Mesothelial cell of epicardium (in vitro differentiated cells): ENCODE data around the gene CNST. TPM values are rescaled to one million over a fixed set of nuclear protein-coding genes. Genes with fewer than 3 reads are reported as not detected.

Source experiments
- DNase-seq, 2 experiments: peaks; one replicate each; pipeline ENCODE4 v3.0.0; 2021; ENCODE audit warnings: low spot score in 2 of 2; ENCODE audit not compliant: unreplicated experiment in 2 of 2
- H3K27ac Mint-ChIP-seq: 2 replicates; pipeline ENCODE4 v1.8.0; 2021; ENCODE audit warnings: mixed read lengths
- H3K27me3 Mint-ChIP-seq: 2 replicates; pipeline ENCODE4 v1.8.0; 2021; ENCODE audit warnings: low read depth, mixed read lengths
- H3K36me3 Mint-ChIP-seq: 2 replicates; pipeline ENCODE4 v1.8.0; 2021; ENCODE audit warnings: mixed read lengths
- H3K4me1 Mint-ChIP-seq: 2 replicates; pipeline ENCODE4 v1.8.0; 2021; ENCODE audit warnings: mixed read lengths
- H3K4me3 Mint-ChIP-seq: 2 replicates; pipeline ENCODE4 v1.8.0; 2021; ENCODE audit warnings: mild to moderate bottlenecking, moderate library complexity, mixed read lengths
- H3K9me3 Mint-ChIP-seq: 2 replicates; pipeline ENCODE4 v1.8.0; 2021; ENCODE audit warnings: mixed read lengths
- CTCF ChIP-seq: fragments of 200-600 bp; sonication (generic); IDR thresholded peaks from one replicate; pipeline ENCODE4 v1.5.0; 2021; ENCODE audit warnings: antibody characterized with exemption; ENCODE audit not compliant: unreplicated experiment
- total RNA-seq: library from RNA; stranded (reverse); gene quantifications from 3 replicates; pipeline ENCODE4 v1.2.1, GENCODE V29; 2021

The CNST gene
- total RNA-seq, 1 donor from 2014 or later = 21.0 TPM

- peaks cover 8% of the 10 kb centered on the region for H3K9me3 Mint-ChIP-seq
- H3K4me1 Mint-ChIP-seq = peaks cover 12% of the 10 kb centered on the region
- TF ChIP-seq CTCF = no peak
- no peak overlapping the region for H3K4me3 Mint-ChIP-seq
- no peak overlapping the region for H3K27ac Mint-ChIP-seq
- no peak for DNase-seq
- H3K27me3 Mint-ChIP-seq = no peaks in the 10 kb centered on the region
- H3K36me3 Mint-ChIP-seq = peaks cover 4% of the 10 kb centered on the region
These were observed 112.8 kb downstream of the CNST start for GRCh38 chr1:246678816-246679793.

GRCh38 chr1:246679794-246680177 is 113.5 kb downstream of the CNST start:
- Mint-ChIP-seq H3K9me3 (peaks cover 7% of the 10 kb centered on the region), H3K27me3 (no peaks in the 10 kb centered on the region), H3K4me1 (peaks cover 12% of the 10 kb centered on the region), H3K27ac (peak overlapping the region; percentile 12), H3K4me3 (no peak overlapping the region), H3K36me3 (peaks cover 4% of the 10 kb centered on the region)
- TF ChIP-seq CTCF = no peak
- no peak for DNase-seq

GRCh38 chr1:246680190-246680589 is 113.9 kb downstream of the CNST start:
- peaks cover 12% of the 10 kb centered on the region for H3K4me1 Mint-ChIP-seq
- no peak for DNase-seq
- TF ChIP-seq CTCF = no peak
- H3K4me3 Mint-ChIP-seq = no peak overlapping the region
- H3K27ac Mint-ChIP-seq = no peak overlapping the region
- no peaks in the 10 kb centered on the region for H3K27me3 Mint-ChIP-seq
- peaks cover 3% of the 10 kb centered on the region for H3K9me3 Mint-ChIP-seq
- peaks cover 2% of the 10 kb centered on the region for H3K36me3 Mint-ChIP-seq

GRCh38 chr1:246680696-246681130 is 114.5 kb downstream of the CNST start:
- Mint-ChIP-seq H3K27ac (no peak overlapping the region), H3K27me3 (no peaks in the 10 kb centered on the region), H3K4me1 (peaks cover 12% of the 10 kb centered on the region), H3K4me3 (no peak overlapping the region), H3K9me3 (no peaks in the 10 kb centered on the region), H3K36me3 (no peaks in the 10 kb centered on the region)
- TF ChIP-seq CTCF = no peak
- no peak for DNase-seq

- Mint-ChIP-seq H3K4me1 (peaks cover 12% of the 10 kb centered on the region), H3K9me3 (no peaks in the 10 kb centered on the region), H3K4me3 (no peak overlapping the region), H3K27me3 (no peaks in the 10 kb centered on the region), H3K36me3 (no peaks in the 10 kb centered on the region), H3K27ac (peak overlapping the region; percentile 30)
- TF ChIP-seq CTCF = no peak
- DNase-seq = no peak
These were observed 115.9 kb downstream of the CNST start for GRCh38 chr1:246681900-246682895.
